CMK (cell line): ENCODE measurements around the gene PDXP.

Experiments
- DNase-seq: peaks from one replicate; pipeline ENCODE4 v3.0.0-alpha.2; 2010; ENCODE audit warnings: low read depth

Gene PDXP

GRCh38 chr22:37697538-37697835, 39.0 kb downstream of the PDXP start:
- DNase-seq, result no peak

DNA sequence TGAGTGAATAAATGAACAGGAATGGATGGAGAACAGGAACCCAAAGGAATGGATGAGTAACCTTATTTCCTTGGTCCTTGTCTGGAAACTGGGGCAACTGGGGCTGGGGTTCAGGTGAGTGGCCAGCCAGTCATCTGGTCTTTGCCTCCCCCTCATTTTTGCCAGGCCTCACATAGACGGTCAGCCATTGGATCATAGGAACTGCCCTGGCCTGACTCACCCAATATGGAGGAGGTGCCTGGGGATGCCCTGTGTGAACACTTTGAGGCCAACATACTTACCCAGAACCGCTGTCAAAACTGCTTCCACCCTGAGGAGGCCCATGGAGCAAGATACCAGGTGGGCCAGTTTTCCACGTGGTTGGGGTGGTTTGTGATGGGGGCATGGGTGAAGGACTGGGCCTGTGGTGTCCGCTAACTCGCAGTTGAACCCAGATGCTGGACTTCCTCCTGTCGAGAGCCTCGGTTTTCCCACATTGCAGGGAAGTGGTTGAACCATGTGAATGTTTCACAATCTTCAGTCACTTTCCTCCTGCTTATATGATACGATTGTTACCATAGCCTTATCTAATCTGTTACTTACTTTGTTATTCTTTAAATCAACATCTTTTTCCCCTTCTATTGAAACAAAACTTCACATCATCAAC, 42.7 kb downstream of the PDXP start:
- no peak for DNase-seq

GRCh38 chr22:37703906-37704305, 45.4 kb downstream of the PDXP start:
- DNase-seq, result no peak

- no peak for DNase-seq
Observed at GRCh38 chr22:37704645-37705044, 46.1 kb downstream of the PDXP start.

DNA sequence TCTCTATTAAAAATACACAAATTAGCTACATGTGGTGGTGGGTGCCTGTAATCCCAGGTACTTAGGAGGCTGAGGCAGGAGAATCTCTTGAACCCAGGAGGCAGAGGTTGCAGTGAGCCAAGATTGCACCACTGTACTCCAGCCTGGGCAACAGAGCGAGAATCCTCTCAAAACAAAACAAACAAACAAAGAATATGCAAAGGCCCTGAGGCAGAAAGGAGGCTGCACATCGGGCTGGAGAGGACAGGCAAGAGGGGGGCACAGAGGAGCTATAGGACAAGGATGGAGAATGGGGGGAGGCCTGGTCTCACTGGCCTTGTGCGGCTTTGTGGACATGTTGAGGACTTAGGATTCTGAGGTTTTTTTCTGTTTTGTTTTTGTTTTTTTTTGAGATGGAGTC, 46.7 kb downstream of the PDXP start:
- DNase-seq, result no peak

DNA sequence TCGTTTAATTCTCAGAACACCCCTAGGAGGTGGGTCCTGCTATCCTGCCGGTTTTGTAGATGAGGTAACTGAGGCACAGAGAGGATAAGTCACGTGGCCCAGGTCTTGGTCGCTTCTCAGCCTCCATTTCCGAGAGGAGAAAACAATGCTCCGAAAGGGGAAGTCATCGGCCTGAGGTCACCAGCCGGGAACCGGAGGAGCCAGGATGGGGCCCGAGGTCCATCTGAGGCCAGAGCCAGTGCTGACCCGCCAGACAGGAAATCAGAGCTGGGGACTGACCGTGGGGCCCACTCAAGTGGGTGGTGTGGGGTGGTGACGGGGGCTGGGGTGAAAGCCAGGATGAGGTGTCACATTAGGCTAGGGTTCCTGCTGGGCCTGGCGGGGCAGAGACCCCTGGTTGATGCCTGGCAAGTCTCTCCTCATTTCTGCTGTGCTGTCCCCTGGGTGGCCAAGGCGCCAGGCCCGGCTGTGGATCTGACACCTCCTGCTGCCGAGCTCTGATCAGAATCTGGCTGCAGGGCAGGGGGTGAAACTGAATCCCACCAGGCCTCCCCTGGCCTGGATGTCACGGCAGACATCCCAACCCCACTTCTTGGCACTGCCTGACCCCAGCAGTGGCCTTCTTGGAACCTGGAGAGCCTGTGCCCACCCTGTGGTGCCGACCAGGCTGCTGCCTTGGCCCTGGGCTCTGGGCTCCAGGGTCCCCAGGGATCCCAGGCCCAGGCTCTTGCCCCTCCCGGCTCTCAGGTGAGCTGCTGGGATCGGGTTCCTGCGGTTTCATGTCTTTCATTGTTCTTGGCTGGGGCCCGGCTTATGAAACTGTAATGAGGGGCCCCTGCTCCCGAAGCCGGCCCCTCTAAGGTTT, 50.3 kb downstream of the PDXP start:
- DNase-seq, result no peak

- no peak for DNase-seq
Observed at GRCh38 chr22:37709445-37709765, 50.9 kb downstream of the PDXP start.

- no peak for DNase-seq
Observed at GRCh38 chr22:37710675-37711074, 52.2 kb downstream of the PDXP start.

DNA sequence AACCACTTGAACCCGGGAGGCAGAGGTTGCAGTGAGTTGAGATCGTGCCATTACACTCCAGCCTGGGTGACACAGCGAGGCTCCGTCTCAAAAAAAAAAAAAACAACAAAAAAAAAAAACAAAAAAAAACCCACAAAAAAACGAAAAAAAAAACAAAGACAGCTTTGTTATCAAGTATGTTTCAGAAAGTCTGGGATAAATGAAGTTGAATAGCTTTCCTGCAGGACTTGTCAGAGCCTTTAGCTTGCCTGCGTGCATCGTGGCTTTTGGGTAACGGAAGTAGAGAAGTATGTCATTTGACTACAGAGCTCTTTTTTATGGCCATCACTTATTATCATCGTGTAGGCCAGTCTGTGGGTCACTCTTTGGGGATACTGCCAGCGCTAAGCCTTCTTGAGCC, 53.0 kb downstream of the PDXP start:
- no peak for DNase-seq

- DNase-seq, result no peak
Observed at GRCh38 chr22:37713761-37714160, 55.2 kb downstream of the PDXP start.

DNA sequence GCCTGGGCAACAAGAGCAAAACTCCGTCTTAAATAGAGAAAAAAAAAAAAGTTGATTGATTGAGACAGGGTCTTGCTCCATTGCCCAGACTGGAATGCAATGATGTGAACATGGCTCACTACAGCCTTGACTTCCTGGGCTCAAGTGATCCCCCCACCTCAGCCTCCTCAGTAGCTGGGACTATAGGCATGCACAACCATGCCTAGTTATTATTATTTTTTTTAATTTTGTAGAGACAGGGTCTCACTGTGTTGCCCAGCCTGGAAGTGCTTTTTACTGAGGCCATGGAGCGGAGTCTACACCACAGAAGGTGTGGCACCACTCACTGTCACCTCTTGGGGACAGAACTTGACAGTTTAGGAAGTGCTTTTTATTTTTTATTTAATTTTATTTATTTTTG, 56.1 kb downstream of the PDXP start:
- no peak for DNase-seq

DNA sequence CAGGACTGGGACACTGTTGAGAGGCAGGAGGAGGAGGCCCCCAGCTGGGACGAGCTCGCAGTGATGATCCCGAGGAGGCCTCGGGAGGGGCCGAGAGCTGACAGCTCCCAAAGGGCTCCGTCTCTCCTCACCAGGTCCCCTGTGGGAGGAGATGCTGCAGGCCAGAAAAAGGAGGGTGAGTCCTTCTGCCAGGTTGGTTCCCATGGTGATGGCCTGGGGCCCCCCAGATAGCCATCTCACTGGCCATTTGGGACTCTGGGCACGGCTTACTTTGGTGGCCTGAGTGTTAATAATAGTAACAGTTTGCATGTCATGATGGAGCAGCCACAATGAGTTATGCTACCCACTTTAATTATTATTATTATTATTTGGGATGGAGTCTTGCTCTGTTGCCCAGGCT, 57.2 kb downstream of the PDXP start:
- no peak for DNase-seq
